NT2/D1 (cell line): ENCODE measurements around the gene COTL1.

Experiments used
- SUZ12 ChIP-seq: IDR thresholded peaks from 2 replicates; pipeline ENCODE4 v1.6.1; 2011; ENCODE audit not compliant: insufficient read length, insufficient read depth; ENCODE audit errors: extremely low read depth
- YY1 ChIP-seq: IDR thresholded peaks from 2 replicates; pipeline ENCODE4 v1.6.1; 2011; ENCODE audit not compliant: insufficient read length, insufficient read depth
- ZNF274 ChIP-seq: IDR thresholded peaks from 2 replicates; pipeline ENCODE4 v1.6.1; 2011; ENCODE audit warnings: mild to moderate bottlenecking, low read depth, low read length

- TF ChIP-seq SUZ12 (no peak), ZNF274 (no peak), YY1 (no peak)
Measured at GRCh38 chr16:84597528-84597896, 20.4 kb downstream of the COTL1 start.
